GM21529 (cell line): ENCODE data around the gene SPART.

Experiments used
- ATAC-seq: cut with Tn5 transposase; IDR thresholded peaks from one replicate; pipeline ENCODE4 v1.9.1; 2021; ENCODE audit not compliant: unreplicated experiment

SPART gene

DNA sequence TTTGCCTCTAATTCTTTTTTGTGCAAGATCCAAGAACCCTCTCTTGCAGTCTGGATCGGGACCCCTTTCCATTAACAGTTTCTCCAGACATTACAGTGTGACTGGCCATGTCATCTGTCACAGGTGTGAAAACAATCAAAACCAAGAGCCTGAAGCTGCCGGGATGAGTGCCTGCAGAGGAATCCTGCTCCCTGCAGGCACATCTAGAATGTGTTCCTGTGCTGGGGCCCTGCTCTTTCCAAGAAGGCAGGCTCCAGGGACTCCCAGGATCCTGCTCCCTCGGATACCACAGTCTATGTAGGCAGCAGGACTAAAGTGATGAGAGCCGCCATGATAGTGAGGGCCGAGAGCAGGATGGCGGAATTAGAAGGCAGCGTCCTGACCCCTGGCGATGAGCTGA is 87.4 kb downstream of the SPART start:
- no peak for ATAC-seq
